Measurements from ENCODE around the gene LRRC18. TPM values are rescaled to one million over a fixed set of nuclear protein-coding genes. Genes with fewer than 3 reads are reported as not detected.

The LRRC18 gene
- polyA plus RNA-seq, 1 donor: 0.24 TPM

- H3K4me3 ChIP-seq (ENCODE audit: low read length): no peak overlapping the region
- H3K9me3 ChIP-seq (ENCODE audit: control insufficient read depth, low read depth, low read length): no peaks in the 10 kb centered on the region
- no CpG with 5 or more reads among the region's 4 CpGs for WGBS (ENCODE audit: insufficient coverage, low lambda C conversion rate)
- H3K27me3 ChIP-seq (ENCODE audit: control insufficient read depth, insufficient read depth, low read length): no peaks in the 10 kb centered on the region
- no peaks in the 10 kb centered on the region for H3K36me3 ChIP-seq (ENCODE audit: control insufficient read depth, insufficient read depth, low read length)
- DNase-seq: peak in 1 of 2 donors; percentile 11
- H3K27ac ChIP-seq (ENCODE audit: low read length): no peak overlapping the region
- H3K4me1 ChIP-seq (ENCODE audit: control insufficient read depth, insufficient read depth, low read length): no peaks in the 10 kb centered on the region
Measured at GRCh38 chr10:48907730-48908129, 31.9 kb downstream of the LRRC18 start.

GRCh38 chr10:48906841-48907240 is 32.8 kb downstream of the LRRC18 start:
- no peak overlapping the region for H3K27ac ChIP-seq (ENCODE audit: low read length)
- H3K36me3 ChIP-seq (ENCODE audit: control insufficient read depth, insufficient read depth, low read length): no peaks in the 10 kb centered on the region
- no peak for DNase-seq
- H3K9me3 ChIP-seq (ENCODE audit: control insufficient read depth, low read depth, low read length): no peaks in the 10 kb centered on the region
- no peaks in the 10 kb centered on the region for H3K4me1 ChIP-seq (ENCODE audit: control insufficient read depth, insufficient read depth, low read length)
- no peaks in the 10 kb centered on the region for H3K27me3 ChIP-seq (ENCODE audit: control insufficient read depth, insufficient read depth, low read length)
- no peak overlapping the region for H3K4me3 ChIP-seq (ENCODE audit: low read length)
- WGBS (ENCODE audit: insufficient coverage, low lambda C conversion rate): 75% methylated on average over 1 of the region's 2 CpGs

DNA sequence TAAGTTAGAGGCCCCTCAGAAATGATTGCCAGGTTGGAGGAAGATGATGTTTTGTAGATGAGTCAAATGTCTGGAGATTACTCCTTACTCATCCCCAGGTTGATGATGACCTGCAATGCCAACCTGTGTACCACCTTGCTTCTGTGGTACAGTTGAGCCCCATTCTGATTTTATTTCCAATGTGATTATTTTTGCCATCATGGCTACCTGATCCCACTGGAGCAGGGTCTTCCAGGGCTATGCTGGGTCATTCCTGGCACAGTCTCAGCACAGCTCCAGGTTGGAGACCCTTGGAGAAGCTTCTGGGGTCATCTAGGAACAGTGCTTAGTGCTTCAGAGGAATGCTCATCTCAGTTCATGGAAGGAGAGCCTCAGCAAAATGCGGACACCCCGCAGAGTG is 34.3 kb downstream of the LRRC18 start:
- no peak for DNase-seq
- no peak overlapping the region for H3K4me3 ChIP-seq (ENCODE audit: low read length)
- no CpG with 5 or more reads among the region's 2 CpGs for WGBS (ENCODE audit: insufficient coverage, low lambda C conversion rate)
- H3K27me3 ChIP-seq (ENCODE audit: control insufficient read depth, insufficient read depth, low read length): no peaks in the 10 kb centered on the region
- no peaks in the 10 kb centered on the region for H3K9me3 ChIP-seq (ENCODE audit: control insufficient read depth, low read depth, low read length)
- no peaks in the 10 kb centered on the region for H3K36me3 ChIP-seq (ENCODE audit: control insufficient read depth, insufficient read depth, low read length)
- no peak overlapping the region for H3K27ac ChIP-seq (ENCODE audit: low read length)
- no peaks in the 10 kb centered on the region for H3K4me1 ChIP-seq (ENCODE audit: control insufficient read depth, insufficient read depth, low read length)

DNA sequence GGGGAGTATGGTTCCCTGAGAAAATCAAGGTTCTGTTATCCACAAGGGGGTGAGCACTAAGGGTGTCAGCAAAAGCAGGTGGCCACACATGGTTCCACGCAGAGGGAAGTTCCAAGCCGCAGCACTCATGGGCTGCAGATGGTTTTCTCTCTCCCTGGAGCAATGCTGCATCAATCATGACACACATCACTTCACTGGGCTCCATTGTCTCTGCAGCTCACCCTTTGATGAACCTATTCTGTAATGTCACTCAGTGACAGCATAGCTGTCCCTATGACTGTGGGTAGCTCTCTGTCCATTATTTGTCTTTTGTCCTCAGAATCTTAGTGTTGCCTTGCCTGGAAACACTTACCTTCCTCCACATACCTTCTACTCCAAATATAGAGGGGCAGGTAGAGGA is 34.8 kb downstream of the LRRC18 start:
- no peaks in the 10 kb centered on the region for H3K27me3 ChIP-seq (ENCODE audit: control insufficient read depth, insufficient read depth, low read length)
- DNase-seq: no peak
- WGBS (ENCODE audit: insufficient coverage, low lambda C conversion rate): 100% methylated on average over 2 of the region's 2 CpGs

DNA sequence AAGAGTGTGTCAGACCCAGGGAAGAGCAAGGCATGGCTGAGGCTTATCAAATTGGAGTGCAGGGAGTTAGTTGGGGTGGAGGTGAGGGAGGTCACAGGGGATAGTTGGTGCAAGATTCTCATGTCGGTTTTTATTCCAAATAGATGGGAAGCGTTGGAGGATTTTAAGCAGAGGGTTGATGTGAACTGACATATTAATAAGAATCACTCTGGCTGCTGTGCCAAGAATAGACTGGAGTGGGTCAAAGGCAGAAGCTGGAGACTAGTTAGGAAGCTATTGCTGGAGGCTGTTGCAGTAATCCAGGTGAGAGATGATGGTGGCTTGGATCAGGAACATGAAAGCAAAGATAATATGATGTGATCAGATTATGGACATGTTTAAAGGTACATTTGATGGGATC is 36.5 kb downstream of the LRRC18 start:
- no peaks in the 10 kb centered on the region for H3K9me3 ChIP-seq (ENCODE audit: control insufficient read depth, low read depth, low read length)
- WGBS (ENCODE audit: insufficient coverage, low lambda C conversion rate): 79% methylated on average over 2 of the region's 2 CpGs
- H3K4me3 ChIP-seq (ENCODE audit: low read length): no peak overlapping the region
- H3K4me1 ChIP-seq (ENCODE audit: control insufficient read depth, insufficient read depth, low read length): no peaks in the 10 kb centered on the region
- H3K27ac ChIP-seq (ENCODE audit: low read length): no peak overlapping the region
- DNase-seq: no peak
- H3K36me3 ChIP-seq (ENCODE audit: control insufficient read depth, insufficient read depth, low read length): no peaks in the 10 kb centered on the region
- H3K27me3 ChIP-seq (ENCODE audit: control insufficient read depth, insufficient read depth, low read length): no peaks in the 10 kb centered on the region

More for the DNA sequence above, 34.8 kb downstream of the LRRC18 start:
- H3K4me1 ChIP-seq (ENCODE audit: control insufficient read depth, insufficient read depth, low read length): no peaks in the 10 kb centered on the region
- H3K27ac ChIP-seq (ENCODE audit: low read length): no peak overlapping the region
- no peak overlapping the region for H3K4me3 ChIP-seq (ENCODE audit: low read length)
- H3K36me3 ChIP-seq (ENCODE audit: control insufficient read depth, insufficient read depth, low read length): no peaks in the 10 kb centered on the region
- no peaks in the 10 kb centered on the region for H3K9me3 ChIP-seq (ENCODE audit: control insufficient read depth, low read depth, low read length)

DNA sequence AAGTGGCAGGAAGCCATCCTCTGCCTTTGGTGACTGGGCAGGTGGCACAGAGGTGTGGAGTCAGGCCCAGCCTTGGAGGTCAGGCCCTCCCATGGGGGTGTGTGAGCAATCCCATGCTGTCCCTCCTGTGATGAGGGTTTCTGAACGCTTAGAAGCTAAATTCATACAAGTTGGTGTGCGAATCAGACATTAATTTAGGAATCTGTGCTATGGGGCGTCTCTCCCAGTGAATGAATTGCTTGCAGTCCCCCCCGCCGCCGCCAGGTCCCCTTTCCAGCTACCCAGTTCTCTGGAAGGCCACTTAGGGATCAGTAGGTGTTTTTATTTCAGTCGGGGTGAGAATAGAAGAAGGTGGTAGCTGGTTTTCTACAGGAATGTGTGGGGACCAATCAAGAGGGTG is 37.5 kb downstream of the LRRC18 start:
- no peaks in the 10 kb centered on the region for H3K36me3 ChIP-seq (ENCODE audit: control insufficient read depth, insufficient read depth, low read length)
- no peaks in the 10 kb centered on the region for H3K9me3 ChIP-seq (ENCODE audit: control insufficient read depth, low read depth, low read length)
- H3K27me3 ChIP-seq (ENCODE audit: control insufficient read depth, insufficient read depth, low read length): no peaks in the 10 kb centered on the region
- DNase-seq: no peak
- H3K4me1 ChIP-seq (ENCODE audit: control insufficient read depth, insufficient read depth, low read length): no peaks in the 10 kb centered on the region
- H3K4me3 ChIP-seq (ENCODE audit: low read length): no peak overlapping the region
- no peak overlapping the region for H3K27ac ChIP-seq (ENCODE audit: low read length)
- WGBS (ENCODE audit: insufficient coverage, low lambda C conversion rate): no CpG with 5 or more reads among the region's 7 CpGs

DNA sequence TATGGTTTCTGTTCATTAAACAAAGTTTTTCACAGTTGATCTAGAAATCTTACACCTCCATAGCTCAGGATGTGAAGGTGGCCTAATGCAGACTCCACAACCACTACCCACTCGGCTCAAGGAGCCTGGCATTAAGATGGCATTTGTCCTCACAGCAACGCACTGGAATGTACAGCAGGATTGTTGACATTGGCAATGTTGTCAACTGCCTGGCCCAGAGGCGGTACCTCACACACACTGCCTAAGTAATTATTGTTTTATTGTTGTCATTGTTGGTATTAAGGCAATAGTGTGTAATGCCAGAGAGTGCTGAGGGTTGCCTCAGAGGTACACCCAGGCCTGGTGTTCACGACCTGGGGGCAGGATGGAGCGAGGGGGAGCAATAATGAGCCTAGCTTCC is 38.3 kb downstream of the LRRC18 start:
- Histone ChIP-seq H3K4me3 (ENCODE audit: low read length) (no peak overlapping the region), H3K27ac (ENCODE audit: low read length) (no peak overlapping the region), H3K36me3 (ENCODE audit: control insufficient read depth, insufficient read depth, low read length) (no peaks in the 10 kb centered on the region), H3K9me3 (ENCODE audit: control insufficient read depth, low read depth, low read length) (no peaks in the 10 kb centered on the region), H3K4me1 (ENCODE audit: control insufficient read depth, insufficient read depth, low read length) (no peaks in the 10 kb centered on the region), H3K27me3 (ENCODE audit: control insufficient read depth, insufficient read depth, low read length) (no peaks in the 10 kb centered on the region)
- DNase-seq: no peak
- WGBS (ENCODE audit: insufficient coverage, low lambda C conversion rate): no CpG with 5 or more reads among the region's 5 CpGs

GRCh38 chr10:48900371-48900801 is 39.3 kb downstream of the LRRC18 start:
- Histone ChIP-seq H3K27ac (ENCODE audit: low read length) (no peak overlapping the region), H3K4me1 (ENCODE audit: control insufficient read depth, insufficient read depth, low read length) (no peaks in the 10 kb centered on the region), H3K27me3 (ENCODE audit: control insufficient read depth, insufficient read depth, low read length) (no peaks in the 10 kb centered on the region), H3K4me3 (ENCODE audit: low read length) (no peak overlapping the region), H3K36me3 (ENCODE audit: control insufficient read depth, insufficient read depth, low read length) (no peaks in the 10 kb centered on the region), H3K9me3 (ENCODE audit: control insufficient read depth, low read depth, low read length) (no peaks in the 10 kb centered on the region)
- DNase-seq: no peak
- whole genome bisulfite sequencing (ENCODE audit: insufficient coverage, low lambda C conversion rate): no CpG with 5 or more reads among the region's 2 CpGs

DNA sequence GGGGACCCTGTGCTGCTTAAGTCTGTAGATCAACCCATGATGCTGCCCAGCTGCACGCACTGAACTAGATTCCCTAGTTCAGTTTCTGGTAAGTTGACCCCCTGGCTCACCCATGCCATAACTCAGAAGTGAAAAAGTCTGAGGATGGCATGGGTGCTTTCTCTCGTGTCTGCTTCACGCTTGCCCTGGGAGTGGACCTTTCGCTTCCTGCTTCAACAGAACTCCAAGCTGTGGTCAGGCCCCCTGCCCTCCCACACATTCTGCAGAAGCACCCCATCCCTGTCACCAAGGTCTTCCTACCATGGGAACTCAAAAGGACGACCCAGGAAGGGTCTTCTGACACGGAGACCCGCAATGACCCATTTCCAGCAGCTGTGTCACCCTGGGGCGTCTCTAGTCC is 39.9 kb downstream of the LRRC18 start:
- H3K27me3 ChIP-seq (ENCODE audit: control insufficient read depth, insufficient read depth, low read length): no peaks in the 10 kb centered on the region
- no peak overlapping the region for H3K27ac ChIP-seq (ENCODE audit: low read length)
- no peak for DNase-seq
- no peaks in the 10 kb centered on the region for H3K9me3 ChIP-seq (ENCODE audit: control insufficient read depth, low read depth, low read length)
- WGBS (ENCODE audit: insufficient coverage, low lambda C conversion rate): no CpG with 5 or more reads among the region's 8 CpGs
- H3K4me1 ChIP-seq (ENCODE audit: control insufficient read depth, insufficient read depth, low read length): no peaks in the 10 kb centered on the region
- H3K36me3 ChIP-seq (ENCODE audit: control insufficient read depth, insufficient read depth, low read length): no peaks in the 10 kb centered on the region
- H3K4me3 ChIP-seq (ENCODE audit: low read length): no peak overlapping the region

DNA sequence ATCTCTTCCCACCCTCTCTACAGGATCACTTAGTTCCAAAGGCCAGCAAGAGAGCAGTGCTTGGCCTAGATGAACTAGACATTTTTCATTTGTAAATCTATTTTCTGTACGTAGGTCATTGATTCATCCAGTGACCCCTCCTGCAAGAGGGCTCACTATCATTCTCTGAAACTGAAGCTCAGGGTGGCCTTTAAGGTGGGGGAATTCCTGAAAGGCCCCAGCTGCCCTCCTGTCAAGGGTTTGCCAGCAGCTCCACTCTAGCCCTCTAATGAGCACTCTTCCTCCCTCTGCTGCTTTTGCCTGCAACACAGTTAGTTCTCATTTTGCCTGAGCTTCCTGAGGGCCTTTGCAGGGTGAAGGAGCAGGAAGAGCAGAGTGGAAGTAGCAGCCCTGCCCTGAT is 41.2 kb downstream of the LRRC18 start:
- H3K4me1 ChIP-seq (ENCODE audit: control insufficient read depth, insufficient read depth, low read length): no peaks in the 10 kb centered on the region
- H3K36me3 ChIP-seq (ENCODE audit: control insufficient read depth, insufficient read depth, low read length): no peaks in the 10 kb centered on the region
- no peak overlapping the region for H3K27ac ChIP-seq (ENCODE audit: low read length)
- H3K4me3 ChIP-seq (ENCODE audit: low read length): no peak overlapping the region
- H3K27me3 ChIP-seq (ENCODE audit: control insufficient read depth, insufficient read depth, low read length): no peaks in the 10 kb centered on the region
- WGBS (ENCODE audit: insufficient coverage, low lambda C conversion rate): no CpG with 5 or more reads among the region's 1 CpG
- DNase-seq: no peak
- H3K9me3 ChIP-seq (ENCODE audit: control insufficient read depth, low read depth, low read length): no peaks in the 10 kb centered on the region

GRCh38 chr10:48897441-48897790 is 42.2 kb downstream of the LRRC18 start:
- H3K27ac ChIP-seq (ENCODE audit: low read length): no peak overlapping the region
- H3K27me3 ChIP-seq (ENCODE audit: control insufficient read depth, insufficient read depth, low read length): no peaks in the 10 kb centered on the region
- no peak for DNase-seq
- H3K4me1 ChIP-seq (ENCODE audit: control insufficient read depth, insufficient read depth, low read length): no peaks in the 10 kb centered on the region
- no peak overlapping the region for H3K4me3 ChIP-seq (ENCODE audit: low read length)
- H3K9me3 ChIP-seq (ENCODE audit: control insufficient read depth, low read depth, low read length): no peaks in the 10 kb centered on the region
- no CpG with 5 or more reads among the region's 10 CpGs for WGBS (ENCODE audit: insufficient coverage, low lambda C conversion rate)
- no peaks in the 10 kb centered on the region for H3K36me3 ChIP-seq (ENCODE audit: control insufficient read depth, insufficient read depth, low read length)

Data from large intestine (tissue), 3 donors.